HG03575 (cell line): ENCODE results near the gene PWWP2B.

Experiments
- ATAC-seq: cut with Tn5 transposase; IDR thresholded peaks from one replicate; pipeline ENCODE4 v1.9.1; 2021; ENCODE audit not compliant: unreplicated experiment, insufficient number of reproducible peaks, low FRiP score; ENCODE audit errors: extremely low read depth

Gene PWWP2B

GRCh38 chr10:132412316-132413192 is 15.6 kb downstream of the PWWP2B start:
- ATAC-seq: no peak

GRCh38 chr10:132413226-132414205 is 16.5 kb downstream of the PWWP2B start:
- no peak for ATAC-seq

GRCh38 chr10:132414402-132415016 is 17.5 kb downstream of the PWWP2B start:
- ATAC-seq: no peak

- ATAC-seq: no peak
These were observed 18.3 kb downstream of the PWWP2B start for GRCh38 chr10:132415255-132415654.

- ATAC-seq: no peak
These were observed 19.0 kb downstream of the PWWP2B start for GRCh38 chr10:132415956-132416355.

- ATAC-seq: no peak
These were observed 19.7 kb downstream of the PWWP2B start for GRCh38 chr10:132416566-132417256.

GRCh38 chr10:132417257-132417910 is 20.4 kb downstream of the PWWP2B start:
- ATAC-seq: no peak

- ATAC-seq: no peak
These were observed 21.0 kb downstream of the PWWP2B start for GRCh38 chr10:132417957-132418441.

GRCh38 chr10:132418527-132419416 is 21.8 kb downstream of the PWWP2B start:
- ATAC-seq: no peak

- ATAC-seq: no peak
These were observed 22.8 kb downstream of the PWWP2B start for GRCh38 chr10:132419538-132420468.

- ATAC-seq: no peak
These were observed 23.5 kb downstream of the PWWP2B start for GRCh38 chr10:132420469-132420980.

GRCh38 chr10:132420981-132421846 is 24.2 kb downstream of the PWWP2B start:
- no peak for ATAC-seq

- ATAC-seq: no peak
These were observed 25.1 kb downstream of the PWWP2B start for GRCh38 chr10:132421847-132422751.
